Brain microvascular endothelial cell (primary cell): ENCODE results near the gene ZDHHC18.

Experiments used
- DNase-seq: peaks from one replicate; pipeline ENCODE4 v3.0.0-alpha.2; 2020
- H3K27ac ChIP-seq: fragments of 250-450 bp; sonication (Bioruptor Pico); 2 replicates; pipeline ENCODE4 v1.5.1; 2020; ENCODE audit warnings: mild to moderate bottlenecking, moderate library complexity
- H3K27me3 ChIP-seq: fragments of 250-450 bp; sonication (Bioruptor Pico); replicated peaks from 2 replicates; pipeline ENCODE4 v1.5.1; 2020; ENCODE audit warnings: mild to moderate bottlenecking
- H3K36me3 ChIP-seq: fragments of 250-450 bp; sonication (Bioruptor Pico); replicated peaks from 2 replicates; pipeline ENCODE4 v1.5.1; 2020; ENCODE audit warnings: mild to moderate bottlenecking
- H3K4me3 ChIP-seq: 2 replicates; pipeline ENCODE4 v1.5.1; 2011; ENCODE audit warnings: low read depth, mild to moderate bottlenecking, control low read depth, low read length, moderate library complexity
- in situ Hi-C: cut with HindIII; loops from 2 replicates; pipeline ENCODE4 v1.10.0; 2017; ENCODE audit warnings: low sequenced_read_pairs, low pct_ligation_motif_present
- TF ChIP-seq, protein P1 (sequence below): IDR thresholded peaks from 2 replicates; pipeline ENCODE4 v1.5.1; 2011; ENCODE audit warnings: low read depth, mild to moderate bottlenecking, moderate library complexity, low read length, control low read depth, inconsistent platforms; ENCODE audit errors: missing control alignments

The ZDHHC18 gene

DNA sequence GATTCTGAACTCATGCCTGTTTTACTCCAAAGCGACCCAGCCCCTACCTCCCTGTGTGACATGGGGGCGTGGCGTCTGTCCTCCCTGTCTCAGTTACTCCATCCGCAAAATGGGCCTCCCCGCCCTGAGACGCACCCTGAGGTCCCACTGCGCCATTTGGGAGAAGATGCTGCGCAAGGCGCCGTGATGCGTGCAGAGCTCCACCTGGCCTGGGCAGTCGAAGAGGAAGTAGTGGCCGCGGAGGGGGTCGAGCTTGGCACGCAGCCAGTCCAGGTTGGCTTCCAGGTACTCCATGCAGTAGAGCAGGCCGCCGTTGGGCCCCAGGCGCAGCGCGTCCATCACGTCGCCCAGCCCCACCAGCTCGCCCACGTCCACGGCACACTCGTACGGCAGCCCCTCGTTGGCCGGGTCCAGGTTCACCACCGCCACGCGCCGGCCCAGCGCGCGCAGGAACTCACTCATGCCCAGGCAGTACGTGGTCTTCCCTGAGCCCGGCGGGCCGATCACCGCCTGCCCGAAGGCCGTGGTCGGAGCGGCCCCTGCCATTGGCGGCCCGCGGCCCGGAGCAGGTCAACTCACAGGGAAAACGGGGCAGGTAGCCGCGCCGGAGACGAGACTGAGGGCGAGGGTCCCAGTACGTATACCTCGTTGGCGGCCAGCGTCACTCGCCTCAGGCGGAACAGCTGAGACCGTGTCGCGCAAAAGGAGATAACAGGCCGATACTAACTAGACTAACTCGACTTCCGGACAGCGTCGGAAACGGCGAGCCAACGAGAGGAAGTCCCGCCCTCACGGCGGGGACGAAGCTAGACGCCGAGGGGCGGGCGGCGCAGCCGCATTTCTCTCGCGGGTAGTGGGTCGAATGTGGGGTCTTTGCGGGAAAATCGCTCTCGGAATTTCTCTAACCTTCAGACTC, 63.3 kb downstream of the ZDHHC18 start, which contains the start of gene GPN2:
Gene GPN2, minus strand, starts transcription at position 733 of the 916 bp plus-strand sequence. Its CDS starts 187 bp downstream, at position 546.
- TF ChIP-seq, protein P1, sequence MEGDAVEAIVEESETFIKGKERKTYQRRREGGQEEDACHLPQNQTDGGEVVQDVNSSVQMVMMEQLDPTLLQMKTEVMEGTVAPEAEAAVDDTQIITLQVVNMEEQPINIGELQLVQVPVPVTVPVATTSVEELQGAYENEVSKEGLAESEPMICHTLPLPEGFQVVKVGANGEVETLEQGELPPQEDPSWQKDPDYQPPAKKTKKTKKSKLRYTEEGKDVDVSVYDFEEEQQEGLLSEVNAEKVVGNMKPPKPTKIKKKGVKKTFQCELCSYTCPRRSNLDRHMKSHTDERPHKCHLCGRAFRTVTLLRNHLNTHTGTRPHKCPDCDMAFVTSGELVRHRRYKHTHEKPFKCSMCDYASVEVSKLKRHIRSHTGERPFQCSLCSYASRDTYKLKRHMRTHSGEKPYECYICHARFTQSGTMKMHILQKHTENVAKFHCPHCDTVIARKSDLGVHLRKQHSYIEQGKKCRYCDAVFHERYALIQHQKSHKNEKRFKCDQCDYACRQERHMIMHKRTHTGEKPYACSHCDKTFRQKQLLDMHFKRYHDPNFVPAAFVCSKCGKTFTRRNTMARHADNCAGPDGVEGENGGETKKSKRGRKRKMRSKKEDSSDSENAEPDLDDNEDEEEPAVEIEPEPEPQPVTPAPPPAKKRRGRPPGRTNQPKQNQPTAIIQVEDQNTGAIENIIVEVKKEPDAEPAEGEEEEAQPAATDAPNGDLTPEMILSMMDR, result no peak
- Histone ChIP-seq H3K27ac (peak within 1 kb of the TSS; percentile 80), H3K4me3 (peak within 1 kb of the TSS; percentile 76), H3K27me3 (no peaks in the 10 kb centered on the region), H3K36me3 (peaks cover 47% of the 10 kb centered on the region)
- peak; percentile 56 for DNase-seq
- in situ Hi-C loops, result no loop called here

DNA sequence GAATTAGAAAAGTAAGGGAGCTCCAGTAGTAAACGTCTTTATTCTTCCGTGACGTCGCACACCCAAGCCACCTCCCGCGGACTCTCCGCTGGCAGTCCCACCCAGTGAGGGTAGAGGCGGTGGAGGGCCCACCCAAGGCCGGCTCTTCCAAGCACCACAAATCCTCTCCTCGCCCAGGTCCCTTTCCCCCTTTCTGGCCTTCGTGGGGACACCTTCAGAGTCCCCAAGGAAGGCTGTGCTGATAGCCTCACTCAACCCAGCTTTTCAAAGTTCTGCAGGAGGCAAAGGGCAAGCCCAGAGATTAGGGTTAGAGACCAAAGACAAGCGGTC, 63.9 kb downstream of the ZDHHC18 start:
- in situ Hi-C loops, result no loop called here
- H3K27ac ChIP-seq, result peak overlapping the region; percentile 80
- no peak for DNase-seq
- H3K27me3 ChIP-seq, result no peaks in the 10 kb centered on the region
- H3K4me3 ChIP-seq, result peak overlapping the region; percentile 76
- TF ChIP-seq, protein P1, result no peak
- peaks cover 42% of the 10 kb centered on the region for H3K36me3 ChIP-seq

DNA sequence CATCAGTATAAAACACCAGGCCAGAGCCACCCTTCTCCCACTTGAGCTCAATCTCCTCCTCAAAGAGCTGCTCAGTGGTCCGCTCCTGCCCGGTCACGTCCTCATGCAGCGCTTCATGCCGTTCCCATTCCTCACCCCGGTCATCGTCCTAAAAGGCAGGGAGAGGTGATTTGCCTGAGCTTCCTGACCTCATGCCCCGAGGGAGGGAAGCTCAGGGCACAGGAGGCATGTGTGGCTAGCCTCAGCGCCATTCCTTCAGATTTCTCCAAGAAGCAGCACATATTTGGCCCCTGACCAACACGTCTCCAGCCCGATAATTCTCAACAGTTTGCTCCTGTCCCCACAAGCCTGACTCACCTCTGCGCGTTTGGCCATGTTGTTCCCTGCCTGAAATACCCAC, 67.8 kb downstream of the ZDHHC18 start:
- in situ Hi-C loops, result no loop called here
- TF ChIP-seq, protein P1, result no peak
- DNase-seq, result no peak
- peaks cover 35% of the 10 kb centered on the region for H3K36me3 ChIP-seq
- no peak overlapping the region for H3K27ac ChIP-seq
- H3K27me3 ChIP-seq, result no peaks in the 10 kb centered on the region
- H3K4me3 ChIP-seq, result no peak overlapping the region

DNA sequence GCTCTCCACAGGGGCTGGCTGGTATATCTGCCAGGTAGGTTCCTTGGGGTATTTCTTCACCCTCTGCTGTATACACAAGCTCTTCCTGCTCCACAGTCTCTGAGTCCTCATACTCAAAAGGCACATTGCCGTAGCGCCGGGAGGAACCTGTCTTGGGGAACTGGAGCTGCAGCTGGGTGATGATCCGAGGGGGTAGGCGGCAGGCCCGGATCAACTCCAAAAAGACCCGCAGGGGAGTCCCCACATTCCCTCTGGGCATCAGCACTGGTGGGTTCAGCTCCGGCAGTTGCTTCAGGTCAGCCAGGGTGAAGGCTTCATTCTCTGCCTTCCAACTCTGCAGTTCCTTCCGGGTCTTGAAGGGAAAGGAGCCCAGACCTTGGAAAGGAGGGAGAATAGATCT, 70.9 kb downstream of the ZDHHC18 start:
- Histone ChIP-seq H3K4me3 (no peak overlapping the region), H3K36me3 (peaks cover 30% of the 10 kb centered on the region), H3K27ac (no peak overlapping the region), H3K27me3 (no peaks in the 10 kb centered on the region)
- DNase-seq, result no peak
- TF ChIP-seq, protein P1, result no peak
- in situ Hi-C loops, result no loop called here

DNA sequence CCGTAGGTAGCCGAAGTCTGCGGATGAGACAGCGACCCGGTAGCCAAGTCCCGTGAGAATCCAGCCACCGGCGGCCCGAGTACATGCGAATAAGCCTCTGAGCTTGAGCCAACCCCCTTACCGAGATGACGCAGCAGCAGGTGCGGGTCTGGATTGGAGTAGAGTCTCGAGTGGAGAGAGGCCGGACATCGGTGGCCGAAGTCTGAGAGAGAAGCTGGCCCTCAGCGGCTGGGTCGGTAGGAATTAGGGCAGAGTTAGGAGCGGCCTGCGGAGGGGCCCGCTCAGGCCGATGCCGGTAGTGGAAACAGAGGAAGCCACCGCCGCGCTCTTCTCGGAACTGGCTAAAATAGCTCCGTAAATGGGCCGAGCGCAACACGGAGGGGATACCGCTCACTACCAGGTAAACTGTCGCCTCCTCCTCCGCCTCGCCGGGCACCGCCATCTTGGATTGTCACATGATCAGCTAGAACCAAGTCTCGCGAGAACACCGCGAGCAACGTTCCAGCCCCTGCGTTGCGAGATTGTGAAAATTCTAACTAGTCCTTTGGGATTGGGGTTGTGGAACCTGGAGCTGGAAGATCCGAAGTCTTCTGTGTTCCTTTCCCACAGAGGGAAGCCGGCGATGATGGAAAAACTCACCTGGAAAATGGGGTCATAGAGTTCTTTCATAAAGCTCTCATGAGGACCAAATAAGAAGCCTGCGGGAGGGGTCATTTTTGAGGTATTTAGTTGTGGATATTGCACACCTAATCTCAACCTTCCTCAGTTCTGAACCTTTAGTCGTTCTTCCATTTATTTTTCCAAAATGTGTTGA, 73.7 kb downstream of the ZDHHC18 start, which contains the start of gene GPATCH3:
Gene GPATCH3, minus strand, starts transcription at position 467 of the 814 bp plus-strand sequence. Its CDS starts 25 bp downstream, at position 442.
- peak; percentile 90 for DNase-seq
- in situ Hi-C loops, result no loop called here
- Histone ChIP-seq H3K27me3 (no peaks in the 10 kb centered on the region), H3K27ac (peak within 1 kb of the TSS; percentile 91), H3K4me3 (peak within 1 kb of the TSS; percentile 96), H3K36me3 (peaks cover 14% of the 10 kb centered on the region)
- TF ChIP-seq, protein P1, result no peak
